Mesenchymal stem cell (in vitro differentiated cells and primary cell): ENCODE results near the gene PGM5.
A peak's percentile ranks its signal among the peaks of the same experiment; 100 is the strongest.

Experiments
- DNase-seq: peaks from one replicate; pipeline ENCODE4 v3.0.0-alpha.2; 2013
- H2AFZ ChIP-seq: one replicate; pipeline ENCODE4 v1.6.1; 2013; ENCODE audit warnings: low read depth, mild to moderate bottlenecking, control low read depth, inconsistent platforms, low read length, moderate library complexity
- H2AK5ac ChIP-seq: 2 replicates; pipeline ENCODE4 v1.6.1; 2013; ENCODE audit warnings: low read length, moderate library complexity, mild to moderate bottlenecking, inconsistent platforms; ENCODE audit not compliant: severe bottlenecking
- H2BK120ac ChIP-seq: one replicate; pipeline ENCODE4 v1.6.1; 2013; ENCODE audit warnings: low read depth, mild to moderate bottlenecking, inconsistent platforms, low read length, moderate library complexity
- H2BK12ac ChIP-seq, 2 experiments: one replicate each; pipeline ENCODE4 v1.6.1; 2013; ENCODE audit warnings: inconsistent platforms in 2 of 2, low read length in 2 of 2, mild to moderate bottlenecking in 2 of 2, moderate library complexity in 2 of 2, control low read depth in 1 of 2
- H2BK15ac ChIP-seq: one replicate; pipeline ENCODE4 v1.6.1; 2013; ENCODE audit warnings: mild to moderate bottlenecking, low read depth, inconsistent platforms; ENCODE audit not compliant: poor library complexity, severe bottlenecking
- H2BK5ac ChIP-seq: 2 replicates; pipeline ENCODE4 v1.6.1; 2013; ENCODE audit warnings: low read depth, mild to moderate bottlenecking, low read length, control low read depth, inconsistent platforms; ENCODE audit not compliant: poor library complexity, severe bottlenecking
- H3K14ac ChIP-seq, 2 experiments: one replicate each; pipeline ENCODE4 v1.6.1; 2013; ENCODE audit warnings: inconsistent platforms in 2 of 2, low read length in 2 of 2, control low read depth in 1 of 2, mild to moderate bottlenecking in 1 of 2, moderate library complexity in 1 of 2
- H3K18ac ChIP-seq, 2 experiments: one replicate each; pipeline ENCODE4 v1.6.1; 2013; ENCODE audit warnings: inconsistent platforms in 2 of 2, low read length in 2 of 2, control low read depth in 1 of 2, low read depth in 1 of 2, mild to moderate bottlenecking in 1 of 2
- H3K23ac ChIP-seq, 2 experiments: one replicate each; pipeline ENCODE4 v1.6.1; 2013; ENCODE audit warnings: inconsistent platforms in 2 of 2, low read length in 2 of 2, mild to moderate bottlenecking in 2 of 2, moderate library complexity in 2 of 2, control low read depth in 1 of 2
- H3K27ac ChIP-seq: 2 replicates; pipeline ENCODE4 v1.5.1; 2013; ENCODE audit warnings: mild to moderate bottlenecking, moderate library complexity, low read length, control low read depth, inconsistent platforms; ENCODE audit not compliant: poor library complexity, severe bottlenecking
- H3K27me3 ChIP-seq, 2 experiments: 2 replicates each; pipeline versions ENCODE4 v1.6.1 to v1.7.0; 2013; ENCODE audit warnings: low read length in 2 of 2, mild to moderate bottlenecking in 2 of 2, moderate library complexity in 2 of 2, control low read depth in 1 of 2, inconsistent platforms in 1 of 2; ENCODE audit not compliant: control insufficient read depth in 1 of 2, insufficient read depth in 1 of 2
- H3K36me3 ChIP-seq, 2 experiments: 2 replicates each; pipeline versions ENCODE4 v1.6.1 to v1.7.0; 2013; ENCODE audit warnings: low read length in 2 of 2, control low read depth in 1 of 2, inconsistent platforms in 1 of 2, low read depth in 1 of 2, mild to moderate bottlenecking in 1 of 2; ENCODE audit not compliant: insufficient read depth in 2 of 2, control insufficient read depth in 1 of 2
- H3K4ac ChIP-seq, 2 experiments: one replicate each; pipeline ENCODE4 v1.6.1; 2013; ENCODE audit warnings: inconsistent platforms in 2 of 2, low read length in 2 of 2, mild to moderate bottlenecking in 2 of 2, moderate library complexity in 2 of 2, control low read depth in 1 of 2, low read depth in 1 of 2
- H3K4me1 ChIP-seq: 2 replicates; pipeline ENCODE4 v1.6.1; 2013; ENCODE audit warnings: low read depth, low read length, control low read depth; ENCODE audit not compliant: control insufficient read depth, insufficient read depth
- H3K4me2 ChIP-seq: 2 replicates; pipeline ENCODE4 v1.6.1; 2013; ENCODE audit warnings: low read length, mild to moderate bottlenecking, inconsistent platforms; ENCODE audit not compliant: poor library complexity, severe bottlenecking
- H3K4me3 ChIP-seq, 2 experiments: 2 replicates each; pipeline versions ENCODE4 v1.5.1 to v1.7.0; 2013; ENCODE audit warnings: low read length in 2 of 2, mild to moderate bottlenecking in 2 of 2, control low read depth in 1 of 2, low read depth in 1 of 2; ENCODE audit not compliant: insufficient read depth in 1 of 2
- H3K79me1 ChIP-seq: replicated peaks from 2 replicates; pipeline ENCODE4 v1.6.1; 2013; ENCODE audit warnings: mild to moderate bottlenecking, control low read depth, low read length, inconsistent platforms; ENCODE audit not compliant: poor library complexity, severe bottlenecking
- H3K9ac ChIP-seq: 2 replicates; pipeline ENCODE4 v1.7.0; 2013; ENCODE audit warnings: mild to moderate bottlenecking, low read length, moderate library complexity
- H3K9me3 ChIP-seq: 2 replicates; pipeline ENCODE4 v1.7.0; 2013; ENCODE audit warnings: mild to moderate bottlenecking, low read length; ENCODE audit not compliant: control insufficient read depth
- H4K8ac ChIP-seq: one replicate; pipeline ENCODE4 v1.6.1; 2013; ENCODE audit warnings: inconsistent platforms, mild to moderate bottlenecking, low read length, moderate library complexity
- H4K91ac ChIP-seq: one replicate; pipeline ENCODE4 v1.6.1; 2013; ENCODE audit warnings: mild to moderate bottlenecking, low read length, inconsistent platforms
- WGBS: methylation state at CpG from one replicate; pipeline ENCODE4 v1.1.7; 2013; ENCODE audit warnings: mixed read lengths; 5-methylcytosine and 5-hydroxymethylcytosine counted together

Gene PGM5

GRCh38 chr9:68522131-68522530 lies 165.7 kb downstream of the PGM5 start:
- no peak overlapping the region for H4K91ac ChIP-seq
- 69% methylated on average over 4 of the region's 4 CpGs for WGBS
- no peak overlapping the region for H2AK5ac ChIP-seq
- no peak overlapping the region for H2BK15ac ChIP-seq
- no peak for DNase-seq
- H2AFZ ChIP-seq = no peak overlapping the region
- H2BK12ac ChIP-seq = no peak overlapping the region
- no peak overlapping the region for H3K27ac ChIP-seq
- H3K4ac ChIP-seq = no peak overlapping the region
- H2BK120ac ChIP-seq = no peak overlapping the region
- H3K4me2 ChIP-seq = no peak overlapping the region
- no peaks in the 10 kb centered on the region for H3K79me1 ChIP-seq
- peaks cover 4% of the 10 kb centered on the region for H3K9me3 ChIP-seq
- no peak overlapping the region for H3K4me3 ChIP-seq
- H3K14ac ChIP-seq = no peak overlapping the region
- H3K4me1 ChIP-seq = no peaks in the 10 kb centered on the region
- H2BK5ac ChIP-seq = no peak overlapping the region
- H3K36me3 ChIP-seq = no peaks in the 10 kb centered on the region
- H3K27me3 ChIP-seq = no peaks in the 10 kb centered on the region
- no peak overlapping the region for H3K18ac ChIP-seq
- H3K9ac ChIP-seq = no peak overlapping the region
- no peak overlapping the region for H3K23ac ChIP-seq
- H4K8ac ChIP-seq = no peak overlapping the region

- Histone ChIP-seq H4K8ac (no peak overlapping the region), H3K14ac (no peak overlapping the region), H2BK5ac (no peak overlapping the region), H3K36me3 (no peaks in the 10 kb centered on the region), H3K18ac (no peak overlapping the region), H2AK5ac (no peak overlapping the region), H3K27me3 (no peaks in the 10 kb centered on the region), H2BK15ac (no peak overlapping the region), H3K4me1 (no peaks in the 10 kb centered on the region), H3K23ac (no peak overlapping the region), H2BK120ac (no peak overlapping the region), H2BK12ac (no peak overlapping the region), H3K9ac (no peak overlapping the region), H3K79me1 (no peaks in the 10 kb centered on the region), H2AFZ (no peak overlapping the region), H3K9me3 (no peaks in the 10 kb centered on the region), H3K4ac (no peak overlapping the region), H3K4me2 (no peak overlapping the region), H3K27ac (no peak overlapping the region), H4K91ac (no peak overlapping the region), H3K4me3 (no peak overlapping the region)
- no peak for DNase-seq
- 78% methylated on average over 3 of the region's 3 CpGs for WGBS
Observed at GRCh38 chr9:68522954-68523353, 166.5 kb downstream of the PGM5 start.

GRCh38 chr9:68523367-68523936 lies 167.0 kb downstream of the PGM5 start:
- H2BK120ac ChIP-seq = no peak overlapping the region
- no peak overlapping the region for H3K4me3 ChIP-seq
- H3K9me3 ChIP-seq = no peaks in the 10 kb centered on the region
- DNase-seq = no peak
- H2AK5ac ChIP-seq = no peak overlapping the region
- no peak overlapping the region for H3K4ac ChIP-seq
- H2BK12ac ChIP-seq = no peak overlapping the region
- H3K27ac ChIP-seq = no peak overlapping the region
- H3K27me3 ChIP-seq = no peaks in the 10 kb centered on the region
- H2BK5ac ChIP-seq = no peak overlapping the region
- no peaks in the 10 kb centered on the region for H3K36me3 ChIP-seq
- H3K79me1 ChIP-seq = no peaks in the 10 kb centered on the region
- H4K91ac ChIP-seq = no peak overlapping the region
- no peak overlapping the region for H3K4me2 ChIP-seq
- H3K14ac ChIP-seq = no peak overlapping the region
- no peak overlapping the region for H3K18ac ChIP-seq
- H2AFZ ChIP-seq = no peak overlapping the region
- H3K9ac ChIP-seq = no peak overlapping the region
- no peak overlapping the region for H2BK15ac ChIP-seq
- H3K23ac ChIP-seq = no peak overlapping the region
- no peaks in the 10 kb centered on the region for H3K4me1 ChIP-seq
- no peak overlapping the region for H4K8ac ChIP-seq
- 100% methylated on average over 3 of the region's 4 CpGs for WGBS

- no peaks in the 10 kb centered on the region for H3K27me3 ChIP-seq
- no peak overlapping the region for H2BK120ac ChIP-seq
- H3K18ac ChIP-seq = no peak overlapping the region
- no peaks in the 10 kb centered on the region for H3K79me1 ChIP-seq
- H3K4ac ChIP-seq = no peak overlapping the region
- peak; percentile 90 for DNase-seq
- H3K4me3 ChIP-seq = no peak overlapping the region
- H3K9me3 ChIP-seq = no peaks in the 10 kb centered on the region
- H2BK5ac ChIP-seq = no peak overlapping the region
- no peaks in the 10 kb centered on the region for H3K4me1 ChIP-seq
- H2AK5ac ChIP-seq = no peak overlapping the region
- H4K8ac ChIP-seq = no peak overlapping the region
- H3K27ac ChIP-seq = no peak overlapping the region
- WGBS = 7% methylated on average over 7 of the region's 7 CpGs
- peak overlapping the region in 1 of 2 experiments; percentile 70 for H3K23ac ChIP-seq
- H4K91ac ChIP-seq = no peak overlapping the region
- no peak overlapping the region for H3K9ac ChIP-seq
- H3K36me3 ChIP-seq = no peaks in the 10 kb centered on the region
- H2BK15ac ChIP-seq = no peak overlapping the region
- H2AFZ ChIP-seq = no peak overlapping the region
- H3K14ac ChIP-seq = no peak overlapping the region
- no peak overlapping the region for H2BK12ac ChIP-seq
- no peak overlapping the region for H3K4me2 ChIP-seq
Observed at GRCh38 chr9:68530618-68531017, 174.2 kb downstream of the PGM5 start.
